Ovary (tissue), 3 donors: ENCODE measurements around the gene OR56A1.

ENCODE experiments used
- CTCF ChIP-seq, 3 donors: fragments of 450-650 bp in 2 of 3; fragments of 200-600 bp in 1 of 3; IDR thresholded peaks; one replicate each; pipeline versions ENCODE4 v1.5.1 to v1.8.0; 2016 to 2022; ENCODE audit warnings: antibody characterized with exemption in 3 of 3, mild to moderate bottlenecking in 1 of 3
- POLR2A ChIP-seq: fragments of 450-650 bp; IDR thresholded peaks from one replicate; pipeline ENCODE4 v1.6.1; 2017; ENCODE audit warnings: antibody characterized with exemption, mild to moderate bottlenecking, moderate library complexity
- donor health status: DM: no; HTN: no; CAD: no.

- TF ChIP-seq CTCF (IDR thresholded peaks at IDR 0.05) = no peak
- no peak for TF ChIP-seq POLR2A
These were observed 57.0 kb downstream of the OR56A1 start for GRCh38 chr11:5973530-5973929.
